ENCODE measurements around the gene ZDHHC17.

The ZDHHC17 gene

DNA sequence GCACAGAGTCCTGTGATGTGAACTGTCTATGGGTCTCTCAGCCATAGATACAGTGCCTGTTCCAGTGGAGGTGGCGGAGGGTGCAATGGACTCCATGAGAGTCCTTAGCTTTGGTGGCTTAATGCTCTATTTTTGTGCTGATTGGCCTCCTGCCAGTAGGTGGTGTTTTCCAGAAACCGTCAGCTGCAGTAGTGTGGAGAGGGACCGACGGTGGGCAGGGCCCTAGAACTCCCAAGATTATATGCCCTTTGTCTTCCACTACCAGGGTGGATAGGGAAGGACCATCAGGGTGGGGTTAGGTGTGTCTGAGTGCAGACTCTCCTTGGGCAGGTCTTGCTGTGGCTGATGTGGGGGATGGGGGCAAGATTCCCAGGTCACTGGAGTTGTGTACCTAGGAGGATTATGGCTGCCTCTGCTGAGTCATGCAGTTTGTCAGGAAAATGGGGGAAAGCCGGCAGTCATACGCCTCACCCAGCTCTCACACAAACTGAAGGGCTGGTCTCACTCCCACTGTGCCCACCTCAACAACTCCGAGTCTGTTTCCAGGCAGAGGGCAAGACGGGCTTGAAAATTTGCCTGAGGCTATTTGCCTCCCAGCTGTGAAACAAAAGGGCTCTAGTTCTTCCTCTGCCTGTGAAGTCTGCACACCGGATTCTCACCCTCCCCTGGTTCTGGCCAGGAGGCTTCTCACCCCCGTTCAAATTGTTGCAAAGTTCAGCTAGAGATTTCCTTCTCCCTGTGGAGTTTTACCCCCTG lies 24.9 kb upstream of the ZDHHC17 start:
- no peaks in the 10 kb centered on the region for H3K79me2 ChIP-seq (ENCODE audit: insufficient read depth, low read depth)
- no peak overlapping the region for H3K4me2 ChIP-seq
- no peak overlapping the region for H3K4me3 ChIP-seq (IDR thresholded peaks at IDR 0.05; ENCODE audit: insufficient read depth, low read depth, low read length)
- H3K4me1 ChIP-seq (ENCODE audit: low read depth, poor library complexity, severe bottlenecking): no peaks in the 10 kb centered on the region
- no peaks in the 10 kb centered on the region for H3K36me3 ChIP-seq (ENCODE audit: insufficient read depth)
- H3K27ac ChIP-seq: no peak overlapping the region
- H3K9ac ChIP-seq: no peak overlapping the region
- H2AFZ ChIP-seq (ENCODE audit: low read depth): no peak overlapping the region
- TF ChIP-seq, protein P1, sequence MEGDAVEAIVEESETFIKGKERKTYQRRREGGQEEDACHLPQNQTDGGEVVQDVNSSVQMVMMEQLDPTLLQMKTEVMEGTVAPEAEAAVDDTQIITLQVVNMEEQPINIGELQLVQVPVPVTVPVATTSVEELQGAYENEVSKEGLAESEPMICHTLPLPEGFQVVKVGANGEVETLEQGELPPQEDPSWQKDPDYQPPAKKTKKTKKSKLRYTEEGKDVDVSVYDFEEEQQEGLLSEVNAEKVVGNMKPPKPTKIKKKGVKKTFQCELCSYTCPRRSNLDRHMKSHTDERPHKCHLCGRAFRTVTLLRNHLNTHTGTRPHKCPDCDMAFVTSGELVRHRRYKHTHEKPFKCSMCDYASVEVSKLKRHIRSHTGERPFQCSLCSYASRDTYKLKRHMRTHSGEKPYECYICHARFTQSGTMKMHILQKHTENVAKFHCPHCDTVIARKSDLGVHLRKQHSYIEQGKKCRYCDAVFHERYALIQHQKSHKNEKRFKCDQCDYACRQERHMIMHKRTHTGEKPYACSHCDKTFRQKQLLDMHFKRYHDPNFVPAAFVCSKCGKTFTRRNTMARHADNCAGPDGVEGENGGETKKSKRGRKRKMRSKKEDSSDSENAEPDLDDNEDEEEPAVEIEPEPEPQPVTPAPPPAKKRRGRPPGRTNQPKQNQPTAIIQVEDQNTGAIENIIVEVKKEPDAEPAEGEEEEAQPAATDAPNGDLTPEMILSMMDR (conservative IDR thresholded peaks at IDR 0.05; ENCODE audit: low read depth, low read length): no peak
- no peaks in the 10 kb centered on the region for H4K20me1 ChIP-seq (ENCODE audit: insufficient read depth)
- no peaks in the 10 kb centered on the region for H3K27me3 ChIP-seq (ENCODE audit: insufficient read depth, low read depth)

DNA sequence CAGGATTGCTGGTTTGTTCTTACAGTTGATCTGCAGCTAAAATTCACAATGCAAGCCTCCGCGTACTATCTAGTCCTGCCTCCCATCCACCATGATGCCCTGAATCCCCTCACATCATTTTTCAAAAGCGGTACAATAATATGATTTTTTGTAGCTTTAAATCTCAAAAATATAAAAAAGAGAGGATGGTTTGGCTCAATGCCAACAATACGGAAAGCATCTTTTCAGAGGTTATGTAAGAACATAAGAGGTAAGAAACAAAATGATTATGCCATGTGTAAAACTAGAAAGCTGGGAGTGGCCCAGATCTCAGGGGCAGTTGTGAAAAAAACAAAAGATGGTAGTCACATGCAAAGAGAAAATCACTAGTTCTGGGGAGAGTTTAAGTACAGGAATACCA lies 24.0 kb upstream of the ZDHHC17 start:
- no peak overlapping the region for H3K4me2 ChIP-seq
- no peak overlapping the region for H3K4me3 ChIP-seq (IDR thresholded peaks at IDR 0.05; ENCODE audit: insufficient read depth, low read depth, low read length)
- TF ChIP-seq, protein P1 (conservative IDR thresholded peaks at IDR 0.05; ENCODE audit: low read depth, low read length): no peak
- H3K36me3 ChIP-seq (ENCODE audit: insufficient read depth): no peaks in the 10 kb centered on the region
- H2AFZ ChIP-seq (ENCODE audit: low read depth): no peak overlapping the region
- H3K27ac ChIP-seq: no peak overlapping the region
- no peaks in the 10 kb centered on the region for H4K20me1 ChIP-seq (ENCODE audit: insufficient read depth)
- H3K9ac ChIP-seq: no peak overlapping the region
- no peaks in the 10 kb centered on the region for H3K4me1 ChIP-seq (ENCODE audit: low read depth, poor library complexity, severe bottlenecking)
- H3K27me3 ChIP-seq (ENCODE audit: insufficient read depth, low read depth): no peaks in the 10 kb centered on the region
- H3K79me2 ChIP-seq (ENCODE audit: insufficient read depth, low read depth): no peaks in the 10 kb centered on the region

DNA sequence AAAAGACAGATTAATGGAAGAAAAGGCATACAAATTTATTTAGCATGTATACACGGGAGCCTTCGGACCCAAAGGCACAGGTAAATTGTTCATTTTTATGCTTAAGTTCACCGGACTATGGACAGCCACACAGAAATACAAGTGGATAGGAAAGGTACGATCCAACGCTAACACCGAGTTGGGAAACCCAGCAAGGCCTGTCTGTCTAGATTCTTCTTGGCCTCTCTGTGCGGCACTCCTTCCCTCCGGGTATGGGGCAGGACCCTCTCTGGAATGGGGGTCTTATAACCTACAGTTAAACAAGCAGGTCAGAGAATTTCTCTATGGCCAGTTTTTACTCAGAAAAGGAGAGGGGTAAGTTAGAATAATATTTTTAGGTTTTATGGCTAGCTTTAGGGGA lies 23.4 kb upstream of the ZDHHC17 start:
- TF ChIP-seq, protein P1 (conservative IDR thresholded peaks at IDR 0.05; ENCODE audit: low read depth, low read length): no peak
- no peaks in the 10 kb centered on the region for H4K20me1 ChIP-seq (ENCODE audit: insufficient read depth)
- no peak overlapping the region for H2AFZ ChIP-seq (ENCODE audit: low read depth)
- no peak overlapping the region for H3K9ac ChIP-seq
- H3K79me2 ChIP-seq (ENCODE audit: insufficient read depth, low read depth): no peaks in the 10 kb centered on the region
- H3K4me3 ChIP-seq (IDR thresholded peaks at IDR 0.05; ENCODE audit: insufficient read depth, low read depth, low read length): no peak overlapping the region
- no peak overlapping the region for H3K4me2 ChIP-seq
- H3K4me1 ChIP-seq (ENCODE audit: low read depth, poor library complexity, severe bottlenecking): no peaks in the 10 kb centered on the region
- no peak overlapping the region for H3K27ac ChIP-seq
- no peaks in the 10 kb centered on the region for H3K27me3 ChIP-seq (ENCODE audit: insufficient read depth, low read depth)
- H3K36me3 ChIP-seq (ENCODE audit: insufficient read depth): no peaks in the 10 kb centered on the region

DNA sequence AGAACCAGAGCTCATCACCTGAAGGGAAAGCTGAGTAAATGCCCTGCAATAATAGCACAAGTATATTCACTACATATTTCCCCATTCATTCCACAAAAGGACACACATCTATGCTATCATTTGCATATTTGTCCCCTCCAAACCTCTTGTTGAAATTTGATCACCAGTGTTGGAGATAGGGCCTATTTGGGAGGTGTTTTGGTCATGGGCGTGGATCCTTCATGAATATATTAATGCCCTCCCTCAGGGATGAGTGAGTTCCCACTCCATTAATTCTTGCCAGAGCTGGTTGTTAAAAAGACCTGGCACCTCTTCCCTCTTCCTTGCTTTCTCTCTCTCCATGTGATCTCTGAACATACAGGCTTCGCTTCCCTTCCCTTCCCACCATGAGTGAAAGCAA lies 18.6 kb upstream of the ZDHHC17 start:
- H3K4me1 ChIP-seq (ENCODE audit: low read depth, poor library complexity, severe bottlenecking): no peaks in the 10 kb centered on the region
- H3K4me3 ChIP-seq (IDR thresholded peaks at IDR 0.05; ENCODE audit: insufficient read depth, low read depth, low read length): no peak overlapping the region
- H3K27me3 ChIP-seq (ENCODE audit: insufficient read depth, low read depth): no peaks in the 10 kb centered on the region
- H4K20me1 ChIP-seq (ENCODE audit: insufficient read depth): no peaks in the 10 kb centered on the region
- no peak overlapping the region for H3K27ac ChIP-seq
- no peaks in the 10 kb centered on the region for H3K36me3 ChIP-seq (ENCODE audit: insufficient read depth)
- H2AFZ ChIP-seq (ENCODE audit: low read depth): no peak overlapping the region
- no peak overlapping the region for H3K9ac ChIP-seq
- TF ChIP-seq, protein P1 (conservative IDR thresholded peaks at IDR 0.05; ENCODE audit: low read depth, low read length): no peak
- no peak overlapping the region for H3K4me2 ChIP-seq
- H3K79me2 ChIP-seq (ENCODE audit: insufficient read depth, low read depth): no peaks in the 10 kb centered on the region

Measured in KMS-11 (cell line).